HG03039 (cell line): ENCODE measurements around the gene FMNL3.

Source experiments
- ATAC-seq: cut with Tn5 transposase; IDR thresholded peaks from one replicate; pipeline ENCODE4 v1.9.1; 2021; ENCODE audit warnings: mild to moderate bottlenecking, moderate library complexity; ENCODE audit not compliant: unreplicated experiment

Gene FMNL3

GRCh38 chr12:49635656-49636055, 71.5 kb downstream of the FMNL3 start:
- no peak for ATAC-seq

GRCh38 chr12:49635036-49635435, 72.2 kb downstream of the FMNL3 start:
- no peak for ATAC-seq

GRCh38 chr12:49633703-49634345, 73.4 kb downstream of the FMNL3 start:
- no peak for ATAC-seq

GRCh38 chr12:49632986-49633702, 74.1 kb downstream of the FMNL3 start:
- ATAC-seq, result no peak

DNA sequence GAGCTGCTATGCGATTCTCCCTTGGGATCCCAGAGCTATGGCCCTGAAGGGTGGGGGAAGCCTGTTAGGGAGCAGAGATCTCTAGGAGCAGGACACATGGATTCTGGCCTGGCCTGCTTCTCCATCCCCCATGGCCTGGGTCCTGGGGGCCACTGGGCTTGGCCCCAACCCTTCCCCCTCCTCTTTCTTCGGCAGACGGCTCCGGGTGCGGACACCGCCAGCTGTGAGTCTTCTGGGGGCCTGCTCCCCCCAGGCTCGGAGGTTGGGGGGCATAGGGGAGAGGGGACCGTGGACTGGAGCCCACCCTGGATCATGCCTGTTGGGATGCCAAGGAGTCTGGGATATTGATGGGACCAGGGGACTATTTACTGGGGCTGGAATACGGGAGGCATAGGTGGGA, 74.8 kb downstream of the FMNL3 start:
- ATAC-seq, result no peak

DNA sequence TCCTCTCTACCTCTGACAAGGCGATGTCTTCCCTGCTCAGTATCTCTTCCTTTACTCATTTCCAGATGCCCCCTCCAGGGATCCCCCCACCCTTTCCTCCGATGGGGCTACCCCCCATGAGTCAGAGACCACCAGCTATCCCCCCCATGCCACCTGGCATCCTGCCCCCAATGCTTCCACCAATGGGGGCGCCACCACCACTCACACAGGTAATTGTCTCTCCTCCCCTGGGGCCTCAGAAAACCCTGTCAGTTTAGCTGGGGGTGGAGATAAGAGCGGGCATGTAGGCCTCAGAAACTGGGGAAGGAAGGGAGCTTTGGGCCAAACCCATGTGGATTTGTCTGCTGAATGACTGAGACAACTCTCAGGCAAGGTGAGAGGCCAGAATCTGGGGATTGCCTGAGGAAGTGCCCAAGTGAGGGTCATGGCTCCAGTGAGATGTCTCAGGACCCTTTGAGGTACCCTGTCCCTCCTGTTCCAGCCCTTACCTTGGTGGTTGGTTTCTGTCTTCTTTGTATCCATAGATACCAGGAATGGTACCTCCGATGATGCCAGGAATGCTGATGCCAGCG, 75.8 kb downstream of the FMNL3 start:
- ATAC-seq, result no peak

- ATAC-seq, result no peak
These were observed 79.3 kb downstream of the FMNL3 start for GRCh38 chr12:49627752-49628360.

DNA sequence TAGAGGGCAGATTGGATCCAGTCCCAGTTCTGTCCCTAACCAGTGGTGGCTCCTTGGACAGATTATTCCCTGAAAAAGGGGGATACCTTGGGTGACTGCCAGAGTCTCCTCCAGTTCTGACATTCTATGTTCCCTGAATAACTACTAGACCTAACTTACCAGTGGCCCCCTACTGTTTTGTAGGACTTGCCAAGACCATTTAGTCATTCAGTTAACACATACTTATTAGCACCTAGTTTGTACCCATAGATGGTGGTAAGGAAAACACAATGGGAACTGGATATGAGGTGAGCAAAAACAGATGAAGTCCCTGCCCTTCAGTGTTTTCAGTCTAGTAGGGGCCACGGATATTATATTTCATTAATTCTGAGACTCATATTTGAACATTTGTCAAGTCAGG, 80.4 kb downstream of the FMNL3 start:
- ATAC-seq, result no peak

DNA sequence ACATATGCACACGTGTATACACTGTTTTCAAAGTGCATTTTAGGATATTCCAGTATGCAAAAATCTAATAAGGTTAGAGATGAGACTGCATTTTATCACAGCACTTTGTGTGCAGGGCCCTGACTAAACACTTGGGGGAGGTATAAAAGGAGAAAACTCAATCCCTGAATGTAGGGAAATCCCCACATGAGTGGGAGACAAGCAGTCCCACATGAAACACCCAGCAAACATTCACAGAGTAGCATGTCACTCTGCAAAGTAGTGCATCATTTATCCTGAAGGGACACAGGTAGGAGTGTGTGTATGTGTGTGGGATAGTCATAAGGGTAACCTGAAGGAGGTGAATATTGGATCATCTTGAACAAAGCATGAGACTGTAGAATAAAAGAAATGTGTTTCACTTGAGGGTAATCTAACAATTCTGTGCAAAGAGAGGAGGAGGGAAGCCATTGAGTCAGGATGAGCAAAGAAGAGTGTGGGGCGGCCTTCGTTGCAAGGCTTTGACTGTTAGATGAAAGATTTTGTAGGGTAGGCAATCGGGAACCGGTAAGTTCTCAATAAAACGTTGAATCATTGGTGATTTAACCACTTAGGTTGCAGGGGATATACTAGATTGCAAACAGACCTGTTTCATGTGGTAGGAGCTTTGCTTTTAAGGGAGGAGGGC, 80.9 kb downstream of the FMNL3 start:
- ATAC-seq, result no peak

DNA sequence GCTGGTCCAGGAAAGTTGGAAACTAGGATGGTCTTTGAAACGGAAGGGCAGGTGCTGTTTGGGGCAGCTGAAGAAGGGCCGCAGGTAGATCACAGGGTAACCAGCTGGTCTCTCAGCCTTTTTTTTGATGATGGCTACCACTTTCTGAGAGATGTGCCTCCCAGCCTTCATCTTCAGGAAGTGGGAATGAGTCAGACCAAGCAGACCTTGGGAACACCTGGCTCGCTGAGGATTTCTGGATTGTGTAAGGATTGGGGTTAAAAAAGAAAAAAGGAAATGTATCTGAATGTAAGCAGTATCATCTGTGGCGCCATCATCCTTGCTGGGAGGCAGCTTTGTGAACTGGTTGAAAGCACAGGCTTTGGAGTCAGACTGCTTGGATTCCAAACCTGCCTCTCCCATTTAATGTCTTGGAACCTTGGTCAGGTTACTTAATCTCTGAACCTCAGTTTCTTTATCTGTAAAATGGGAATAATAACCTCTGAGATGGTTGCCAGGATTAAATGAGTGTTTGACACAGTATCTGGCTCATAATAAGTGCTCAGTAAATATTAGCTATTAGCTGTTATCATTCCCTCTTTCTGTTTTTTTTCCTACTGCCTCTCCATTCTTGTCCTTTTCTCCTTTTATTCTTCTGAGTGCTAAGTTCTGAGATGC, 82.2 kb downstream of the FMNL3 start:
- ATAC-seq, result no peak

DNA sequence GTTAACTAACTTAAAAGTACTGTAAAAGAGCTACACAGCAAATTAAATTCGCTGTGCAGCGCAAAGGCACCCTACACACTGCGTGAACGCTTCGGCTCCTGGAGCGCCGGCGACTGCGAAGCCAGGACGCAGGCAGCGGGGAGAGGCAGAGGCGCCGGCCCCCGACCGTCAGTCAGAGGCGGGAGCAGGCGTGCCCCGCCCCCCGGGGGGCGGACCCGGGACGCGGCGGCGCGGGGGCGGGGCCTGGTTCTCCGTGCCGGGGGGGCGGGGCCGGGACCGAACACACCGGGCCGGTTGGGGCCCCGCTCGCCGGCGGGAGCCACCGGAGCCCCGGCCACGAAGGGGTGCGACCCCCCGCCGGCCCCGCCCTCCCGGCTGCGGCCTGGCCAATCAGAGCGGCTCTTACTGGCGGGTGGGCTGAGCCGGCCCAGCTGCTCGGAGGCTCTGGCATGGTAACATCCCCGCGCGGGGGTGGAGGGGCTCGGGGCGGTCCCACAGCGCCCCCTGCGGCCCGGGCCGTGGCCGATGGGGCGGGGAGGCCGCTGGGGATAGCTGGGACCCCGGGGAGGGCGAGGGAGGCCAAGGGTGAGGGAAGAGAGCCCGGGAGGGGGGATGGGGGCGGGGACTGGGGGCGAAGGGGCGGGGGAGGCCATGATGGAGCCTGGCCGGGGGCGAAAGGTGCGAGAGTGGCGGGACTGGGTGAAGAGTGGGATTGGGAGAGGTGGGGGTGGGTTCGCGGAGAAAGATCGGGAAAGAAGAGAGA, 83.9 kb downstream of the FMNL3 start, which contains the start of gene PRPF40B:
Gene PRPF40B (plus strand): TSS at position 420 of the 763 bp plus-strand sequence. CDS start 30 bp downstream, at position 450.
- peak; percentile 63 for ATAC-seq

GRCh38 chr12:49622501-49623141, 84.6 kb downstream of the FMNL3 start:
- ATAC-seq, result peak; percentile 10

GRCh38 chr12:49621651-49622500, 85.3 kb downstream of the FMNL3 start:
- ATAC-seq, result no peak

DNA sequence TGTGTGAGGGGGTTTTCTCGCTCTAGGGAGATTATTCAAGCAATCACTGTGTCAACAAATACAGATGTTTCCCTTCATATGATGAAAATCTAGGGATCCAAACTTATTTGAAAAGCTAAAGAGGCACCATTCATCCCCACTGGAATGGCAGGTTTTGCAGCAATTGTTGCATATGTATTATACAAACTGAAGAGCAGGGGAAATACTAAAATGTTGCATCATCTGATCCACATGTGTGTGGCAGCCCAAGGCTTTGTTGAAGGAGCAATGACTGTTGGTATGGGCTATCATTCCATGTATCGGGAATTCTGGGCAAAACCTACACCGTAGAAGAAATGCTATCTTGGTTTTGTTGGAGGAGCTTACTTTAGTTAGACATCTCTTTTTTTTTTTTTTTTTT, 87.9 kb downstream of the FMNL3 start:
- no peak for ATAC-seq

DNA sequence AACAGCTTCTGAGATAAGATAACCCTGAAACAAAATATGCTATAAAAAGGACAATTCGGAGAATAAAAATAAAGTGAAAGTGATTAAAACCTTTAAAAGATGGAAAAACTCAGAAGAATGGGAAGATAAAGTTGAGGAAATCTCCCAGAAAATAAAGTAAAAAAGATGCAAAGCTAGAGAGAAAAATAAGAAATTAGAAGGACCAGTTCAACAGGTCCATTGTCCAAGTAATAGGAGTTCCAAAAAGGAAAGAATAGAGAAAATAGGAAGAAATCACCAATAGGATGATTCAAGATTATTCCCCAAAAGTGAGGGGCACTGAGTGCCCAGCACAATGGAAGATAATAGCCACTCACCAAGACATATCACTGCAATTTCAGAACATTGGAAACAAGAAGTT, 88.6 kb downstream of the FMNL3 start:
- ATAC-seq, result no peak

DNA sequence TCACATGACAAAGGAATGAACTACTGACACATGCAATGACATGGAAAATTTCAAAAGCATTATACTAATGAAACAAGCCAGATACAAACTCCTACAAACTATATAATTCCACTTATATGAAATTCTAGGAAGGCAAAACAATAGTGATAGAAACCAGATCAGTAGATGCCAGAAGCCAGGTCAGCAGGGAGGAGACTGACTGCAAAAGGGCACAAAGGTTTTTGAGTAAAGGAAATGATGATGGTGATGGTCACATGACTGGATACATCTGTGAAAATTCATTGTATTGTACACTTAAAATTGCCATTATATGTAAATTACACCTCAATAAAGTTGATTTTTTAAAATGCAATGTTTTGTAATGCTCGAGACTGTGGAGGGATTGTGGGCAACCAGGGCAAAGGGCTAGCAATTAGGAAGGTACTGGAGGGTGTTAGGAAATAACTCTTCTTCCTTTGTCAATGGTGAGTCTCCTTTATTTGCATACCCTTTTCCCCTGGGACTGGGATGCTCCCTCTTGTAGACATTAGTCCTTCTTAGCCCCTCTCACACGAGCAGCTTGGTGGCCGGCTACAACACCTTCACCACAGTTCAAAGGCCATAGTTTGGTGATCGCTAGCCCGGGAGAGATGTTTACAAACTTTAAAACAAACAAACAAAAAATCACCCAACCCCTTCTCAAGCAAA, 90.5 kb downstream of the FMNL3 start:
- no peak for ATAC-seq

DNA sequence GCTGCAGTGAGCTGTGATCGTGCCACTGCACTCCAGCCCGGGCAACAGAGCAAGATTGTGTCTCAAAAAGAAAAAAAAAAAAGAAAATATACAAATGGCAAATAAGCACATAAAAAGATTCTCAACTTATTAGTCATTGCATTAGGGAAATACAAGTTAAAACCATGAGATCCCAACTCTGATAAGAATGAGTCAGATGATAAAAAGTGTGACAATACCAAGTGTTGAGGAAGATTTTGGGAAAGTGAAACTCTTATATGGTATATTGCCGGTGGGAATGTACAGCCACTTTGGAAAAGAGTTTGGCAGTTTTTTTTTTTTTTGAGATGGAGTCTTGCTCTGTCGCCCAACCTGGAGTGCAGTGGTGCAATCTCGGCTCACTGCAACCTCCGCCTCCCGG, 91.5 kb downstream of the FMNL3 start:
- no peak for ATAC-seq

GRCh38 chr12:49612210-49612609, 95.0 kb downstream of the FMNL3 start:
- ATAC-seq, result no peak
